H1 (cell line): Measurements from ENCODE around the gene COL9A2. TPM values are rescaled to one million over a fixed set of nuclear protein-coding genes. Genes with fewer than 3 reads are reported as not detected.

Experiments
- ATF2 ChIP-seq: IDR thresholded peaks from 2 replicates; pipeline ENCODE4 v1.6.1; 2012; ENCODE audit warnings: low read length, inconsistent platforms
- GABPA ChIP-seq: IDR thresholded peaks from 2 replicates; pipeline ENCODE4 v1.6.1; 2011; ENCODE audit warnings: mild to moderate bottlenecking, low read length, moderate library complexity, borderline replicate concordance; ENCODE audit not compliant: insufficient read depth
- KDM5A ChIP-seq: fragments of 200-600 bp; IDR thresholded peaks from 2 replicates; pipeline ENCODE4 v1.7.1; 2012; ENCODE audit warnings: mild to moderate bottlenecking, low read length, inconsistent platforms, mixed read lengths
- SIN3A ChIP-seq, 2 experiments: IDR thresholded peaks in 1 of 2; conservative IDR thresholded peaks in 1 of 2; 2 replicates each; pipeline ENCODE4 v1.6.1; 2011 to 2012; ENCODE audit warnings: low read length in 2 of 2, improper control_type of control experiment in 1 of 2, low read depth in 1 of 2, mild to moderate bottlenecking in 1 of 2
- SP4 ChIP-seq: IDR thresholded peaks from 2 replicates; pipeline ENCODE4 v1.6.1; 2012; ENCODE audit warnings: low read length, inconsistent platforms
- TBP ChIP-seq: IDR thresholded peaks from 2 replicates; pipeline ENCODE4 v1.6.1; 2011; ENCODE audit warnings: low read depth, low read length, improper control_type of control experiment
- polyA plus RNA-seq, 7 experiments: library from polyadenylated mRNA; depleted of rRNA in 3 of 7; stranded (reverse) in 5 of 7; unstranded in 2 of 7; fragments of >200 nt in 5 of 7; fragments of 200-250 nt in 2 of 7; gene quantifications; 1 replicate in 5 of 7; 2 replicates in 1 of 7; 4 replicates in 1 of 7; pipeline versions ENCODE4 v1.2.1 to v1.2.3, GENCODE V29; 2011 to 2013; ENCODE audit warnings: missing spikeins in 2 of 7, mixed read lengths in 2 of 7
- total RNA-seq: library from RNA; stranded (reverse); fragmentation: NEBNext Ultra II Directional; extraction: Animal tissue kit (Norgen Biotek cat#: 25700); gene quantifications from 2 replicates; pipeline ENCODE4 v1.2.1, GENCODE V29; 2021

The COL9A2 gene
- total and polyA plus RNA-seq, 2 of the 8 experiments (the other 6 are each of a cell fraction or from before 2014, with no cell fraction given), result 3.2 to 3.3 TPM

- TF ChIP-seq ATF2, result no peak
- no peak for TF ChIP-seq TBP
- no peak for TF ChIP-seq SP4
- TF ChIP-seq SIN3A (conservative IDR thresholded peaks at IDR 0.05 in 1 of 2, IDR thresholded peaks at IDR 0.05 in 1 of 2; ENCODE audit: low read depth in 1 of 2, low read length in 2 of 2), result no peak
- no peak for TF ChIP-seq KDM5A
- no peak for TF ChIP-seq GABPA
- TF ChIP-seq, all 59 proteins: peak for 0
Measured at GRCh38 chr1:40266786-40267535, 50.1 kb downstream of the COL9A2 start (continued).
